ENCODE data around the gene BDKRB2. TPM values are rescaled to one million over a fixed set of nuclear protein-coding genes. Genes with fewer than 3 reads are reported as not detected.

The BDKRB2 gene
- total RNA-seq, 1 experiment from 2014 or later = 0.49 TPM

GRCh38 chr14:96201157-96201556, 3.5 kb upstream of the BDKRB2 start:
- no peak for ATAC-seq
- peaks cover 15 to 27% of the 10 kb centered on the region in 2 experiments; a peak in 3 of 4 replicates for H3K4me1 ChIP-seq (ENCODE audit: control insufficient read depth in 1 of 2, insufficient read depth in 2 of 2, low read length in 2 of 2)
- no peak overlapping the region for H3K27ac ChIP-seq (ENCODE audit: low read depth, low read length)
- H3K9me3 ChIP-seq (ENCODE audit: control insufficient read depth in 1 of 2, insufficient read depth in 1 of 2, low read depth in 1 of 2, low read length in 2 of 2) = no peaks in the 10 kb centered on the region
- no peak overlapping the region for H3K4me3 ChIP-seq (replicated peaks in 1 of 2; ENCODE audit: low read depth in 1 of 2, low read length in 2 of 2)
- TF ChIP-seq ZNF274 (IDR thresholded peaks at IDR 0.05; ENCODE audit: low read depth, low read length) = no peak
- no peak for TF ChIP-seq POLR2AphosphoS5 (IDR thresholded peaks at IDR 0.05; ENCODE audit: low read depth, low read length)
- no peak for TF ChIP-seq ATF3 (IDR thresholded peaks at IDR 0.05)
- TF ChIP-seq CBX3 (IDR thresholded peaks at IDR 0.05; ENCODE audit: low read depth) = no peak
- TF ChIP-seq EZH2 (IDR thresholded peaks at IDR 0.05) = no peak
- no peak for TF ChIP-seq JUND (IDR thresholded peaks at IDR 0.05)
- no peak for TF ChIP-seq CEBPB (IDR thresholded peaks at IDR 0.05; ENCODE audit: low read depth)
- no peak for TF ChIP-seq RAD21 (IDR thresholded peaks at IDR 0.05; ENCODE audit: low read depth)
- no TSS peak for BruUV-seq (replicated peaks)
- intact Hi-C loops (cut with micrococcal nuclease) = no loop called here
- DNase-seq (ENCODE audit: low read depth, low spot score) = no peak
- no peaks in the 10 kb centered on the region for H4K20me1 ChIP-seq (ENCODE audit: insufficient read depth)
- no peak overlapping the region for H3K4me2 ChIP-seq (ENCODE audit: low read length)
- H3K79me2 ChIP-seq (ENCODE audit: insufficient read depth, low read length) = no peaks in the 10 kb centered on the region
- no peaks in the 10 kb centered on the region for H3K9me2 ChIP-seq (ENCODE audit: insufficient read depth)
- H2AFZ ChIP-seq (ENCODE audit: low read depth, low read length, poor library complexity, severe bottlenecking) = no peak overlapping the region
- ChIA-PET RAD21 (ENCODE audit: low non-redundant PET in 1 of 2, low total read pairs in 2 of 2, uncharacterized antibody in 2 of 2, unreplicated experiment in 2 of 2) (no interaction called here), CTCF (no interaction called here), POLR2A (no interaction called here)
- no peak overlapping the region for H3K9ac ChIP-seq (ENCODE audit: low read length)
- no peaks in the 10 kb centered on the region for H3K36me3 ChIP-seq (ENCODE audit: control insufficient read depth in 1 of 2, insufficient read depth in 2 of 2, low read length in 2 of 2)
- H3K27me3 ChIP-seq (ENCODE audit: insufficient read depth, low read length) = no peaks in the 10 kb centered on the region

GRCh38 chr14:96201965-96202364, 2.7 kb upstream of the BDKRB2 start:
- Histone ChIP-seq H2AFZ (ENCODE audit: low read depth, low read length, poor library complexity, severe bottlenecking) (no peak overlapping the region), H3K9me2 (ENCODE audit: insufficient read depth) (no peaks in the 10 kb centered on the region), H3K4me3 (replicated peaks in 1 of 2; ENCODE audit: low read depth in 1 of 2, low read length in 2 of 2) (no peak overlapping the region), H3K27ac (ENCODE audit: low read depth, low read length) (no peak overlapping the region), H4K20me1 (ENCODE audit: insufficient read depth) (no peaks in the 10 kb centered on the region), H3K4me2 (ENCODE audit: low read length) (no peak overlapping the region), H3K4me1 (ENCODE audit: control insufficient read depth in 1 of 2, insufficient read depth in 2 of 2, low read length in 2 of 2) (peaks cover 15 to 28% of the 10 kb centered on the region in 2 experiments; a peak in 3 of 4 replicates), H3K9ac (ENCODE audit: low read length) (no peak overlapping the region), H3K79me2 (ENCODE audit: insufficient read depth, low read length) (no peaks in the 10 kb centered on the region), H3K9me3 (ENCODE audit: control insufficient read depth in 1 of 2, insufficient read depth in 1 of 2, low read depth in 1 of 2, low read length in 2 of 2) (no peaks in the 10 kb centered on the region), H3K36me3 (ENCODE audit: control insufficient read depth in 1 of 2, insufficient read depth in 2 of 2, low read length in 2 of 2) (no peaks in the 10 kb centered on the region), H3K27me3 (ENCODE audit: insufficient read depth, low read length) (no peaks in the 10 kb centered on the region)
- TF ChIP-seq POLR2A (IDR thresholded peaks at IDR 0.05; ENCODE audit: borderline replicate concordance, extremely low read depth, insufficient read depth, insufficient read length) (no peak), FOSL1 (IDR thresholded peaks at IDR 0.05; ENCODE audit: low read depth) (no peak), ELF1 (IDR thresholded peaks at IDR 0.05; ENCODE audit: borderline replicate concordance, low read depth) (no peak), SP1 (IDR thresholded peaks at IDR 0.05; ENCODE audit: low read depth) (no peak)
- intact Hi-C loops (cut with micrococcal nuclease) = no loop called here
- ChIA-PET POLR2A (no interaction called here), RAD21 (ENCODE audit: low non-redundant PET in 1 of 2, low total read pairs in 2 of 2, uncharacterized antibody in 2 of 2, unreplicated experiment in 2 of 2) (no interaction called here), CTCF (no interaction called here)
- BruUV-seq (replicated peaks) = no TSS peak
- no peak for DNase-seq (ENCODE audit: low read depth, low spot score)
- no peak for ATAC-seq

Data from HCT116 (cell line).